Activated CD4-positive, CD25-positive, alpha-beta regulatory T cell treated with anti-CD3 and anti-CD28 coated beads, Interleukin-2, amount 50 U/mL, for 72 hours (primary cell): ENCODE data around the gene ENTPD8.
"Not testable (repeated sequence)": the region's sequence is repeated elsewhere in the genome, so short reads cannot be mapped to it uniquely, and the experiment has no call there.

Experiments
- DNase-seq: peaks from one replicate; pipeline ENCODE4 v3.0.0; 2021

Gene ENTPD8

DNA sequence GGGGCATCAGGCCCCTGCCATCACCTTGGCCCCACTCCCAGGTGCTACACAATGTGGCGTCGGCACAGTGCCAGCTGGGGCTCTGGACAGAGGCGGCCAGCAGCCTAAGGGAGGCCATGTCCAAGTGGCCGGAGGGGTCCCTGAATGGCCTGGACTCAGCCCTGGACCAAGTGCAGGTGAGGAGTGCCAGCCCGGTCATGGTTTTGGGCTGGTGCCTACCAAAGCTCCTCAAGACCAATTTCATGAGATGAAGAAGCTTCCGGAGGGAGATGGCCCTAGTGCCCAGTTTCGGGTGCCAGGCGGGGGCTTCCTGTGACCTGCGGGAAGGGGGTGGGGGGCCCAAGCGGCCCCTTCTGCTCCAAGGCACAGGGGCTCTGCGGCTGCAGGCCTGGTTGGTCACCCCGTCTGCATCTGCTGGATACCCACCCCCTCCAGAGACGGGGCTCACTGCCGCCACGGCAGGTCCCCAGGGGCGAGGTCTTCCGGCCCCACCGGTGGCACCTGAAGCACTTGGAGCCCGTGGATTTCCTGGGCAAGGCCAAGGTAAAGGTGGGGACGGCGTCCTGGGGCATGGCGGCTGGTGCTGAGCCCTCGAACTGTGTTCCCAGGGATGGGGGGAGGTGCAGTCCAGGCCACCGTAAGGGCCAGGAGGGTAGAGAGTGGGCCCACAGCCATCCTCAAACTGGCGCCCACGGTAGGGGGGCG, 12.2 kb downstream of the ENTPD8 start:
- no peak for DNase-seq

DNA sequence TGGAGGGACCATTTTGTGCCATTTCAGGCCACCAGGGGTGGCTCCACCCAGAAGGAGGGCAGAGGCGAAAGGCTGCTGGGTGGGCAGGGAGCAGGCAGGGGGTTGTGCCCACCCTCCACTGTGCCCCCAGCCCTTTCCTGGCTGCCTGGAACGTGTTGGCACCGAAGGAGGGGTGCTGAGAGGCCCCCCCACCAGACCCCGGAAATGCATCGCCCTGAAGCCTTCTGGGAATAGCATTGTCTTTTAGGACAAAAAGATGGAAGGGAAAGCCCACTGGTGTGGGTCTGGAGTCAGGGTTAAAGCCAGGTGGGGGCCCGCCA, 12.9 kb downstream of the ENTPD8 start:
- DNase-seq: no peak

DNA sequence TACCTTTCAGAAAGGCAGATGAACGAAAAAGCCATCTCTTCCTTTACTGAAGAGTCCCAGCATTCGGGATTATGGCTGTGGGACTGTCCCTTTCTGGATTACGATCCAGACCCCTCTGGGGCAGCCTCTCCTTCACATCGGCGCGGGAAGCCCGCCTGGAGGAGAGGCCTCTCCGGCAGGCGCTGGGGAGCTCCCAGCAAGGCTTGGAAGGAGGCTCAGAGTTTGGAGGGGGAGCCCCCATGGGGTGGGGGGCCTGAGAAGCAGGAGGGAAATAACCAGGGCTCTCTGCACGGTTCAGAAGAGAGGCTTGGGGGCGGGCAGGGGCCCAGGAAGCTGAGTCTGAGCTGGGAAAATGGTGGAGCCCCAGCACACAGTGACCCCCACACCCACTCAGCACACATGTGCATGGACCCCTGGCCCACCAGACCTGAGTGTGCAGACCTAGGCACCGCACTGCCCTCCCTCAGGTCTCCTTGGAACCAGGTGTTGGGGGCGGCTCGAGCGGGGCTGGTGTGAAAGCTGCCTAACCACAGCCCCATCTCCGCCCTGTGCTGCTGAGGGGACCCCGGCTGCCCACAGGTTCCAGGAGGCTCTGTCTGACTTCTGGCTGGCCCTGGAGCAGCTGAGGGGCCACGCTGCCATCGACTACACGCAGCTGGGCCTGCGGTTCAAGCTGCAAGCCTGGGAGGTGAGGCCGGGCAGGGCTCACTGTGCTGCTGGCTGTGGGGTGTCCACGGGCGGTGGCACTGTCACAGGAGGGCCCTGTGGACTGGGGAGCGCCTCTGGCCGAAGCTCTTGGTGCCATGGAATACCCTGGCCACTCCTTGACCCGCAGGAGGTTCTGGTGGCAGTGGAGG, 13.5 kb downstream of the ENTPD8 start:
- no peak for DNase-seq

DNA sequence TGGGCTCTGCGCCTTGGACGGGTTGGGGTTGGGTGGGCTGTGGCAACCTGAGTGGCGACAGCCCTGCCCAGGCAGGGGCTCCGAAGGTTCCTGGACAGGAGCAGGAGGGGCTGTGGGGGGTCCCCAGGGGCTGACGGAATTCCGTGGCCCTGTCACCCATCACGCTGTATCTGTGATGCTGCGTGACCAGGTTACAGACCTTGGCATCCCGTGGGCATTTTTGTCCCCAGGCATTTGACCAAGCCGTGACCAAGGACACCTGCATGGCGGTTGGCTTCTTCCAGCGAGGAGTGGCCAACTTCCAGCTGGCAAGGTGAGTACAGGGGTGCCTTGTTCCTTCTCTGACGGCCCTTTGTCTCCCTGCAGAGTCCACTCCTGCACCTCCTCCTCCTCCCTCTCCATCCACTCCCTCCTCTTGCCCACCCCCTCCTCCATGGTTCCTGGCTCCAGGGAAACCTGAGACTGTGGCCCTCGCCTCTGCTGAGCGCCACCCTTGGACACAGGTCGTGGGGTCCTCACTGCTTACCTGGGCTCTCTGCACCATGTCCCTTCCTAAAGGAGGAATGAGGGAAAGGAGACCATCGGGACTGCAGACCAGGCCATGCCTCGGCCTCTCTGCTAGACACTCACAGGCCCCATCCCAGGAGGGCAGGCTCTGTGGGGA, 15.0 kb downstream of the ENTPD8 start:
- DNase-seq: no peak

- no peak for DNase-seq
These were observed 17.5 kb downstream of the ENTPD8 start for GRCh38 chr9:137423514-137424291.

GRCh38 chr9:137422604-137423513, 18.3 kb downstream of the ENTPD8 start, which contains the start of the genes EXD3 and NOXA1:
EXD3 (minus strand) TSS chr9:137423162; CDS start chr9:137395357, 27,805 bp downstream.
NOXA1 (plus strand) TSS chr9:137423393; CDS start chr9:137423530, 137 bp downstream.
- peak; percentile 92 for DNase-seq

DNA sequence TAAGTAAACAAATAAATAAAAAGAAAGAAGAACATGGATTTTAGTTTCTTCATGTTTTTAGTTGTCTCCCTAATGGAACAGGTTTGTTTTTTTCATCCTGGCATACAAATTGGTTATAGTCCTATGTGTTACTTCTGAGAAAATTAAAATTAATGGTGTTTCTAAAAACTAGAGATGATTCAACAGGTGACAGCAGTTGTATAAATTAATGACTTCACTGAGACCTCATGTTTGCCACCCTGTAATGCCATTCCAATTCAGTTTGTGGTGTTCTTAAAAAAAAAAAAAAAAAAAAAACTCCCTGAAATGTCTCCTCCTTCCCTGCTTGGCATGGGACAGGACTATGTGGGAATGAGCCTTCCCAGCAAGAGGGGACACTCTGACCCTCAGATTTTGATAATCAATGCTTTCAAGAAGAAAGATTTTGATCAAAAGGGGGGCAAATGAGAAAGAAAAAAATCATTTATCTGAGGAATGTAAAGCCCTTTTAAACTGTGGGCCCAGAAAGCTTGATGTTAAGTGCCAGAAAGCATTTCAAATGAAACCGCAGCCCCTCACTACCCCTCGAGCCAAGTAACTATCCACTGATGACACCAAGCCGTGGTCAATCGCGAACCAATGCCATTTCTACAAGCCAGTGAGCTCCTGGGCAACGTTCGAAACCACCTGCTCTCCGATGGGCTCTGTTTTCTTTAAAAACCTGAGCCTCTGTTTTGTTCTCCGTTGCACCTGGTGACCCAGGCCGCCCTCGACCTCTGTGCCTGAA, 19.1 kb downstream of the ENTPD8 start:
- no peak for DNase-seq

GRCh38 chr9:137417161-137418021, 23.8 kb downstream of the ENTPD8 start:
- DNase-seq: no peak

GRCh38 chr9:137416563-137417151, 24.5 kb downstream of the ENTPD8 start:
- DNase-seq: no peak

- no peak for DNase-seq
These were observed 25.1 kb downstream of the ENTPD8 start for GRCh38 chr9:137416006-137416562.

DNA sequence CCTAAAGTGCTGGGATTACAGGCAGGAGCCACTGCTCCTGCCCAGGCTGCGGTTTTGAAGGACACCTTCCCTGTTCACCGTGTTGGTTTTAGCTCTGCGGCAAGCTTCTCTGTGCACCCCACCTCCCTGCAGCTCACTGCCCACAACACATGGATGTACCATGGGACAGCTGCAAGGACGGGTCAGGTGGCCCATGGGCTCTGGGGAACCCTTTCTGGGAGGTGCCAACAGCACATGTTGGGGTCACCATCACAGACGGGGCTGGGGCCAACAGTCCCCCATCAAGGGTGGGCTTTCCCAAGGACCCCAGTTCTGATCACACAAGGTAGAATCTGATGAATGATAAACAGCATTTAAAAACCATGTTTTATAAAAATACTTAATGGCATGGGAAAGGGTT, 25.7 kb downstream of the ENTPD8 start:
- no peak for DNase-seq

- DNase-seq: no peak
These were observed 28.7 kb downstream of the ENTPD8 start for GRCh38 chr9:137412431-137412830.

- peak; percentile 61 for DNase-seq
These were observed 29.3 kb downstream of the ENTPD8 start for GRCh38 chr9:137411645-137412380.

DNA sequence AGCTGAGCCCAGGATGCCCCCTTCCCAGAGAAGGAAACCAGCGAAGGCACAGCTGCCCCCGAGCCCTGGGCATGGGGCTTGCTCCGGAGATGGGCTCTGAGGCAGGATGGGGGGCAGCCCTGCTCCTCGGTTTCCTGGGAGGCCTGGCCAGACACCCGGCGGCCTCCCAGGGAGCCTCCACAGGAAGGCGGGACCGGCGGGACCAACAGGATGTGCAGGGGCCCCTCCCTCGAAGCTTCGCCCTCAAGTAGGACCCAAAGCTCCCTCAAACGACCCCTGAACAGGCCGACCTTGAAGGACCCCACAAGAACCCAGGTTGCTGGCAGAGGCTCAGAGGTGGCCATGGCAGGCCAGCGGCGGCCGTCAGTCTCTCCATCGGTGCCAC, 29.9 kb downstream of the ENTPD8 start:
- no peak for DNase-seq

DNA sequence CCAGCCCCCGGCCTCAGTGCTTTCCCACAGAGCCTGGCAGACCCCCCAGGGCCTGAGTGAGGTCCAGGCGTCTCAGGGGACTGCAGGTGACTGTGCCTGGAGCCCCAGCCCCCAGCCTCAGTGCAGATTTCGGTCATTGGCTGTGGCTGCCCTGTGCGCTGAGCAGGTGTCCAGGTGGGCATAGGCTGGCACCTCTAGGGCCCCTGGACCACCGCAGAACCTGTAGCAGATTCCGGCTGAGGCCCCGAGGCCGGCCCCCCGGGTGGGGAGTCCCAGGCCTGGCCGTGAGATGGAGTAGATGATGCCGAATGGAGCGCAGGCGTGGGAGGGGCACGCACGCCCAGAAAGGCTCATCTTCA, 30.3 kb downstream of the ENTPD8 start:
- DNase-seq: no peak

- not testable (repeated sequence) for DNase-seq
These were observed 30.8 kb downstream of the ENTPD8 start for GRCh38 chr9:137410236-137410890.

GRCh38 chr9:137409515-137409914, 31.6 kb downstream of the ENTPD8 start:
- DNase-seq: no peak
